Measurements from ENCODE around the gene RGL4.

Gene RGL4

DNA sequence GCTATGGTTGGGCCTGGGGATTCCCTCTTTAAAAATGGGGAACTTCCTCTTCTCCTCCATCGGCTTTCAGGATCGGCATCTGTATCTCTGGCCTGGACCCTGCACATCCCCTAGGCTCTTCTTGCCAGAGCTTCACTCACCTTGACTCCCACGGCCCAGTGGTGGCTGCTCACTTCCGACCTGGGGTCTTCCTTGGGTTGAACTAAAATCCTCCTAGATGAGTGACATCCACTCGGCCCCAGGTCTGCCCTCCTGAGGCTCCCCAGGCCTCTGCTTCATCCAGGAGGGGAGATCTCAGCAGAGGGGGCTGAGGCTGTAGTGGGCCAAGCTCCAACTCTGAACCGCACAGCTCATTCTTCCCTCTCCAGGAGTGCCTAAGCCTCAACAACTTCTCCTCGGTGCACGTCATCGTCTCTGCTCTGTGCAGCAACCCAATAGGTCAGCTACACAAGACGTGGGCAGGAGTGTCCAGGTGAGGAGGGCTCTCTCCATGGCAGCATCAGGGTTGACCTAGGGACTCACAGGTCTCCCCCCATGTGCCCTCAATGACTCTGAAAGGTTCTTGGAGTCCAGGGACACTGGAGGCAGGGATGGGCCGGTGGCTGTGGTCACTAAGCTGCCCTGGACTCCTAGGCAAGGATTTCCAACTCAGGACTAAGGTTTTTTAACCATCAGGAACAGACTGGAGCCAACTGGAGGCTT, 3.3 kb downstream of the RGL4 start:
- ChIA-PET POLR2A (no interaction called here), CTCF (interaction anchor here (0.7 kb wide), 1 partner anchor 155 kb away, joined by 4 read pairs; no protein-coding TSS in a partner anchor)
- no peak for TF ChIP-seq CTCF (IDR thresholded peaks at IDR 0.05; ENCODE audit: insufficient read depth, low read length, missing control alignments)
- H3K4me3 ChIP-seq (ENCODE audit: low read depth, low read length) = no peak overlapping the region
- no peak for DNase-seq (ENCODE audit: low read depth, low spot score)

GRCh38 chr22:23695141-23695540, 4.3 kb downstream of the RGL4 start:
- DNase-seq (ENCODE audit: low read depth, low spot score) = no peak
- no peak overlapping the region for H3K4me3 ChIP-seq (ENCODE audit: low read depth, low read length)
- ChIA-PET POLR2A (no interaction called here), CTCF (no interaction called here)
- no peak for TF ChIP-seq CTCF (IDR thresholded peaks at IDR 0.05; ENCODE audit: insufficient read depth, low read length, missing control alignments)

DNA sequence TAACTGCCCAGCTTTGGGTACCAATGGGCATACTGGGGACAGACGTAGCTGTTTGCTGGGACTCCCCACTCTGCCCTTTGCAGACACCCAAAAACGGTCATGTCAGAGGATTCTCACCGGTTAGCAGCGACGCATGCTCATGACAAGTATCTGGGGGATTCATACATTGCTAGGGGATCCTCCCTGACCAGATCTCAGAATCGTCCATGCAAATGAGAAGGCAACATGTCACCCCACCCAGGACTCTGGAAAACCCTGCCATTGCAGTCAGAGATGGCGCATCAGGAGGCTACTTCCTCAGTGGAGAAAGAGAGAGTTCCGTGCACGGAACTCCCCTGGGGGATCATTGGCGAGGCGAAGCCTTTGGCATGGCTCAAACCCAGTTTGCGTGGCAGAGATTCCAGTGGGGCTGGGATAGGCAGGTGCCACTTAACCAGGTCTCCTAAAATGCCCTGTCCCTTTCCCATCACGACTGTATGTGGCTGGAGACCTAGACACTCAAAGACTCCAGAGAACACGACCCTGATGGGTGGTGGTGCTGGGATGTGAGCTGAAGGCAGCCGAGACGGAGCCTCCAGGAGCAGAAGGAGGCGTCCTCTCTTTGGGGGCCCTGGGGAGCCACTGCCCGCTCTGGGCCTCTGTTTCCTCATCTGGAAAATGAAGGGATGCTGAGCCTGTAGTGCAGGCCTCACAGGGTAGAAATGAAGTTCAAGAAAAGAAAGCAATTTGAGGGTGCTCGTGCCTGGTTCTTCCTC, 4.9 kb downstream of the RGL4 start:
- TF ChIP-seq CTCF (IDR thresholded peaks at IDR 0.05; ENCODE audit: insufficient read depth, low read length, missing control alignments) = no peak

DNA sequence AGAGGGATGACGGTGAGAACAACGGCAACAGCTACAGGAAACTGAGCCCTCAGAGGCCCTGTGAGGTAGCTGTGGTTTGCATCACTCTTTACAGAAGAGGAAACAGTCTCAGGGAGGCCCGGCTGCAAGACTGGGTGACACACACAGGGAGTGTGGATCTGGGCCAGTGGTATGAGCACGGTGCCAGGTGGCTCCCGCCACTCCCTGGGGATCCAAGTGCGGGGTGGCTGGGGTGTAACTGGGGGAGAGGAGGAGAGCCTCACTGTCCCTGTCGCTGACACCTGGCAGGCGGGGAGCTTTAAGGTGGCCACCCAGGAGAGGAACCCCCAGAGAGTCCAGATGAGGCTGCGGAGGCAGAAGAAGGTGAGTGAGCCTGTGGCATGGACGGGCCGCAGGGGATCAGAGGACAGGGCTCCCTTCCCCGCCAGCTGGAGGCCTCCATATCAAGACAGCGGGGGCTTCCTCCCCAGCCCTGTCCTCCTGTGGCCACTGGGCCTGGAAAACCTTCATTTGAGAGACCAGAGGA, 5.6 kb downstream of the RGL4 start:
- DNase-seq (ENCODE audit: low read depth, low spot score) = no peak
- H3K4me3 ChIP-seq (ENCODE audit: low read depth, low read length) = no peak overlapping the region
- CTCF ChIA-PET = no interaction called here

More for the DNA sequence above, 4.9 kb downstream of the RGL4 start:
- no peak for DNase-seq (ENCODE audit: low read depth, low spot score)
- ChIA-PET CTCF (no interaction called here), POLR2A (no interaction called here)
- H3K4me3 ChIP-seq (ENCODE audit: low read depth, low read length) = no peak overlapping the region

DNA sequence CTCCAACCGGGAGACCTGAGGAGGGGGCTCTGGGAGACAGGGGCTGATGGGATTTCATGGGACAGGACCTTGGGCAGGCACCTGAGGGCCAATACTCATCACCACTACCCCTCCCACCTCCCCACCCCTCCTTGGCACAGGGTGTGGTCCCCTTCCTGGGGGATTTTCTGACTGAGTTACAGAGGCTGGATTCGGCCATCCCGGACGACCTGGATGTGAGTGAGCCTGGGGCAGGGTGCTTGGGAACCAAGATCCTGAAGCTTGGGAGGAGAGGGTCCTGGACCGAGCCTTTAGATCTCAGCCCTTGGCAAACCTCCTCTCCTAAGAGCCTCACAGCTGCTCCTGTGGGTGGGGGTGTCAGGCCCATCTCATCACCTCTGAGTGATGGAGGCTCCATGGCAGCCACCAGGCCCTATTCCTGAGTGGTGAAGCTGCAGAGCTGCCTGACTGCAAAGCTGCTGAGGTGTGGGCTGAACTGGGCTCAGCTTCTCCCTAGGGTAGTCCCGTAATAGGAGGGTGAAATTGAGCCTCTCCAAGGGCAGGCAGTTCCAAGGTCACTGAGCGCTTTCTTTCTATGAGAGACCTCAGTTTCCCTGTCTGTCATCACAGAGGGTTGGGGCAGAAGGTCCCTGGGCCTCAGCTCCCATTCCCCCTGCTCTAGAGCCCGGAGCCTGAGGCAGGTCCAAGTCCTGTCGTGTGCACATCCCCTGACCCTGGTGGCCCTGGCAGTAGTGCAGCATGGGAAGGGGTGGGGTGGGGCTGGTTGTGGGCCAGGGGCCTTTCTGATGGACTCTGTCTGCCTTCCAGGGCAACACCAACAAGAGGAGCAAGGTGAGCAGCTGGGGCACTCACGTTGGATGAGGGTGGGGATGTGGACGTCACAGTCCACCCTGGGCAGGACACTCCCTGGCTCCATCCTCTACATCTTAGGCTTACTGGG, 6.5 kb downstream of the RGL4 start:
- TF ChIP-seq CTCF (IDR thresholded peaks at IDR 0.05; ENCODE audit: insufficient read depth, low read length, missing control alignments) = no peak
- no peak overlapping the region for H3K4me3 ChIP-seq (ENCODE audit: low read depth, low read length)
- CTCF ChIA-PET = no interaction called here
- POLR2A ChIA-PET = no interaction called here
- no peak for DNase-seq (ENCODE audit: low read depth, low spot score)

More for the DNA sequence above, 5.6 kb downstream of the RGL4 start:
- POLR2A ChIA-PET = no interaction called here
- TF ChIP-seq CTCF (IDR thresholded peaks at IDR 0.05; ENCODE audit: insufficient read depth, low read length, missing control alignments) = no peak

Measured in AG04449 (cell line).